ENCODE results near the gene NCKAP5L. TPM values are rescaled to one million over a fixed set of nuclear protein-coding genes. Genes with fewer than 3 reads are reported as not detected.

The NCKAP5L gene
- total and polyA plus RNA-seq, 2 experiments from 2014 or later: 10.2 to 37.0 TPM

- ATAC-seq (no peak), DNase-seq (ENCODE audit: low spot score) (no peak)
- no peaks in the 10 kb centered on the region for H3K4me1 ChIP-seq (ENCODE audit: insufficient read depth)
- Mint-ChIP-seq H3K36me3 (ENCODE audit: low read depth) (no peaks in the 10 kb centered on the region), H3K27ac (no peak overlapping the region), H3K9me3 (peaks cover 8% of the 10 kb centered on the region), H3K27me3 (ENCODE audit: insufficient read depth, low read depth, poor library complexity) (peaks cover 6% of the 10 kb centered on the region), H3K4me3 (no peak overlapping the region), H3K4me1 (no peaks in the 10 kb centered on the region)
- TF ChIP-seq REST (IDR thresholded peaks at IDR 0.05; ENCODE audit: unreplicated experiment) (no peak), ZNF331 (CRISPR knock-in tag; IDR thresholded peaks at IDR 0.05; ENCODE audit: low read depth) (no peak), ETS1 (IDR thresholded peaks at IDR 0.05) (no peak), JUNB (IDR thresholded peaks at IDR 0.05; ENCODE audit: unreplicated experiment) (no peak), EZH2phosphoT487 (IDR thresholded peaks at IDR 0.05; ENCODE audit: unreplicated experiment) (no peak), STAT1 (IDR thresholded peaks at IDR 0.05; ENCODE audit: unreplicated experiment) (no peak), CTCF (conservative IDR thresholded peaks at IDR 0.05; ENCODE audit: low read depth in 2 of 2) (no peak), ZNF114 (CRISPR knock-in tag; IDR thresholded peaks at IDR 0.05) (no peak), ZNF462 (CRISPR knock-in tag; IDR thresholded peaks at IDR 0.05) (no peak), CREB1 (CRISPR knock-in tag; IDR thresholded peaks at IDR 0.05; ENCODE audit: low read depth) (no peak), EZH2 (IDR thresholded peaks at IDR 0.05; ENCODE audit: low read depth, unreplicated experiment) (no peak)
- H3K27me3 ChIP-seq (ENCODE audit: insufficient read depth): no peaks in the 10 kb centered on the region
- H2AFZ ChIP-seq: no peak overlapping the region
- H3K4me2 ChIP-seq: no peak overlapping the region
- H3K9me2 ChIP-seq (ENCODE audit: insufficient read depth): no peaks in the 10 kb centered on the region
- no peak overlapping the region for H3K4me3 ChIP-seq
- no peaks in the 10 kb centered on the region for H3K36me3 ChIP-seq (ENCODE audit: insufficient read depth)
- H4K20me1 ChIP-seq (replicated peaks; ENCODE audit: insufficient read depth): no peaks in the 10 kb centered on the region
- no peaks in the 10 kb centered on the region for H3K79me2 ChIP-seq (replicated peaks; ENCODE audit: insufficient read depth)
- no peak overlapping the region for H3K27ac ChIP-seq (ENCODE audit: low read depth)
- peaks cover 12% of the 10 kb centered on the region for H3F3A ChIP-seq (replicated peaks; ENCODE audit: low read depth)
These were observed 45.2 kb upstream of the NCKAP5L start for GRCh38 chr12:49873361-49873934.

All from GM23338 (cell line).